DMS79 (cell line): ENCODE data around the gene USP2.
A peak's percentile ranks its signal among the peaks of the same experiment; 100 is the strongest.

Experiments
- DNase-seq: peaks from one replicate; lab custom pipeline; 2025; lab: John Stamatoyannopoulos, UW

USP2 gene

GRCh38 chr11:119363081-119363850 is 18.2 kb downstream of the USP2 start:
- DNase-seq = peak; percentile 30

DNA sequence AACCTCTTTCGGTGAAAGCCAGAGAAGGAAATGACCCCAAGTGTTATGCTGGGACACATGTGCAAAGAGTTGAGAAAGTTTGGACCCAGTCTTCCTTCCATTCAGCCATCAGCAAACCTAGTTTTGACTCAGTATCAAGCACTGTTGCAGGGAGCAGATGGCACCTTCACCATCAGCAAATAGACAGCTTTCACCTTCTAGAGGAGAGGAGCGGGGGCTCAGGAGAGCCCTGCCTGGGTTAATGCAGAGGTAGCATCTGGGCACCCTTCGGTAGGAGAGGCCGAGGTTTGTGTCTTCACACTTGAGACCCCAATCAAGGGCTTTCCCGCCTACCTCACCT is 18.8 kb downstream of the USP2 start:
- no peak for DNase-seq

GRCh38 chr11:119361941-119362725 is 19.4 kb downstream of the USP2 start:
- peak; percentile 56 for DNase-seq

- peak; percentile 96 for DNase-seq
These were observed 20.3 kb downstream of the USP2 start for GRCh38 chr11:119361056-119361787.

GRCh38 chr11:119359365-119360214 is 21.9 kb downstream of the USP2 start:
- no peak for DNase-seq

DNA sequence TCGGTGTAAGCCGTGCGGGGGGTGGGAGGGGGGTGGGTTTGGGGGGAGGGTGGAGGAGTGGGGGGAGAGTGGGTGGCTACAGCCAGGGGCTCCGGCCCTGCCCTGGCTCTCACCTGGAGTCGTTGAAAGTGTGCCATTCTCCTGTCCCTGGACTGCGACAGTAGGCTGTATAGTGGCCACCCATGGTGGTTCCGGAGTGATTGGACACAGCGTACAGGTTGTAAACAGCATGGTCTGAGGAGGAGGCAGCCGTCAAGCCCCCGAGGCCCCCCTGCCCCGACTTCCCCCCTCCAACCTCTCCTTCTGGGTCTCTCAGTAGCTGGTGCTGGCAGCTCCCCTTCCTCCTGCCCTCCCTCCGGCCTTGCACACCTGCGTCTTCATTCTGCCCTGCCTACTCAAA is 24.4 kb downstream of the USP2 start:
- no peak for DNase-seq

DNA sequence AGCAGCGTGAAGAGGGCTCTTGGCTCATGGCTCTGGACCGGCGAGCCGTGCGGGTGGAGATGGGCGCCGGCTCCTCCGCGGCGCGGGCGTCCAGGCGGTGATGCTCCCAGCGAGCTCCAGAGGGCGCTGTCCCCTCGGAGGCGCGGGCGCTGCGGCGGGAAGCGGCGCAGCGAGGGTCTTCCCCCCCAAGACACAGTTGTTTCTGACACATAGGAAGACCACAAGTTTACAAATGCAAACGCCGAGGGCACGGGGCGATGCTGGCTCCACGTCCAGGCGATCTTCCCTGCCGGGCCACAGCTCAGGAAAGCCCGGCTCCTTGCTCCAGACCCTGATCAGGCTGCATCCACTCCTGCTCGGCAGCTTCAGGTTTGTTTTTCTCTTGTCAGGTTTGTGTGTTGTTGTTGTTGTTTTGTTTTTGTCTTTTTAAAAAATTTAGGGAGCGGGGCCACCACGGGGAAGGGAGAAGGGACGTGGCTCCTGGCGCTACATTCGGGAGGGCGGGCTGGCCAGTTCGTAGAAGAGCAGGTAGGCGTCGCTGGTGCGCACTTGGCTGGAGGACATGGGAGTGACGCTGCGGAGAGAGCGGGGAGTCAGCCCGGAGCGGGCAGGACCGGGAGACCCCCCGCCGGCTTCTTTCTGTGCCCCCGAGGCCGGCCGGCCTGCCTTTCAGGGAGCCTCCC is 25.0 kb downstream of the USP2 start:
- DNase-seq = no peak

DNA sequence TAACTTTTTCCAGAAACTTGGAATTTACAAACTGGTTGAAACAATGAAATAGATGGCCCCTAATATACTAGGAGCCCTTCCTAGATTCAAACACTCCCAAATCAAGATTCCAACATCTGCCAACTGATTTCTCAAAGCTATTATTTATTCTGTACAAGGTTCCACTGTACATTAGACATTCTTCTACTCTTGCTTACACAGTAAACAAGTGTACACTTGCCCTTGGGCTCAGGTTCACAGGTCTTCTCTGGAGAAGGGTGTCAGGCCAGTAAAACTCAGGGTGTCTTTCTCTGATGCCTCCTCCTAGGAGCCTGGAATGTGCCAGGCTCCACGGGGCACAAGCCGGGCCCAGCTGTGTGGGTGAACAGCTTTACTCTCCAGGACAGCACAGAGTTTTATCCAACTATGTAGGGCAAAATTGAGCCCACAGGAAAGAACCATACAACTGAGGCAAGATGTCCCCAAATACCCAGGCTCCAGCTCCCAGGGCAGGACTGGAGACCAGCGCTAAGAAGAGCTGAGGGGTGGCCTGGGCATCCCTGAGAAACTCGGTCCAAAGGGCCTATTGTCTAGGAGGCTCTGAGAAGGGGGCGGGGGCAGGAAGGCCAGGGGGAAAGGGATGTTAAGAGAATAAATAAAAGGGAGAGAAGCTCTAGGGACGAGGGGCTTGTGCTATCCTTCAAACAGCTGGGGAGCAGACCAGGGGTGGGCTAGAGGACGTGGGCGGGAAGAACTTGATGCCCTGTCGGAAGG is 26.2 kb downstream of the USP2 start:
- DNase-seq = no peak

- DNase-seq = peak; percentile 83
These were observed 28.6 kb downstream of the USP2 start for GRCh38 chr11:119352857-119353260.

GRCh38 chr11:119351232-119351631 is 30.3 kb downstream of the USP2 start:
- no peak for DNase-seq

DNA sequence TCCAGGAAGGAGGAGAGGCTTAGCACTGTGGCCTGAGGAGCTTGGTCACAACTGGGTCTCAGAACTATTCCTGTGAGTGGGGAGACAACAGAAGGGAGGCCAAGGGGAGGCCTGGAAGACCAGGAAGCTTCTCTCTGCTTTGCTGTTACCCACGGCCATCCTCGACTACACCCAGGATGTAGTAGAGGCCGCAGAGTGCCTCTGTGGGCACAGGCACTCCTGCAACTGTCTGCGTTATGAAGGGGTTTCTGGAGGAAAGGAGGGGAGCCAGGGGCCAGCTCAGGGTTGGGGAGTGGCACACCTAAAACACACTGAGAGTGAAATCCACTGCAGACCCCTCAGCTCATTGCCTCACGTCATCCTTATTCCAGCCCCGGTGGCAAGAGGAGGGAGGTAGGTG is 31.2 kb downstream of the USP2 start:
- no peak for DNase-seq

DNA sequence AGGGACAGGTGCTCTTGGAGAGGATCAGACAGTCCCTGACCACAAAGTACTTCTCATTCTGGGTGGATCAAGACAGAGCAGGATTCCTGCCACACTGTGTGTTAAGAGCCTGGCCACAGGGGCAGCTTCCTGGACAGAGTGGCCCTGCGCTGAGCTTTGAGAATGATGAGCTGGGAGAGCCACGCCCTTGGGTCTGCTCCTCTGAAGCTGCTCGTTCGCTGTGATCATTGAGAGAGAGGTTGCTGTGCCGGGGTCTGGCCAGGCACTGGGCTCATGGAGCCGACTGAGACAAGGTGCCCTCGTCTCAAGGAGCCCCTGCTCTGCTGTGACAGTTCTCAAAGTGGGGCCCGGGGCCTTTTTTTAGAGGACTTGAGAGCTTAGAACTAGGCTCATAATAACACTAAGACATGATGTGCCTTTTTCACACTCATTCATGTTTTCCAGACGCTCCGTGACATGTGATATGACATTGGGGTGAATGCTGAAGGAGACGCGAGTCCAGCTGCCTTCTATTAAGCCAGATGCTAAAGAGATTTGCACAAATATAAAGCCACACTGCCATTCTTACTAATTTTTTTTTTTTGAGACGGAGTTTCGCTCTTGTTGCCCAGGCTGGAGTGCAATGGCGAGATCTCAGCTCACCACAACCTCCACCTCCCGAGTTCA is 33.4 kb downstream of the USP2 start:
- no peak for DNase-seq

DNA sequence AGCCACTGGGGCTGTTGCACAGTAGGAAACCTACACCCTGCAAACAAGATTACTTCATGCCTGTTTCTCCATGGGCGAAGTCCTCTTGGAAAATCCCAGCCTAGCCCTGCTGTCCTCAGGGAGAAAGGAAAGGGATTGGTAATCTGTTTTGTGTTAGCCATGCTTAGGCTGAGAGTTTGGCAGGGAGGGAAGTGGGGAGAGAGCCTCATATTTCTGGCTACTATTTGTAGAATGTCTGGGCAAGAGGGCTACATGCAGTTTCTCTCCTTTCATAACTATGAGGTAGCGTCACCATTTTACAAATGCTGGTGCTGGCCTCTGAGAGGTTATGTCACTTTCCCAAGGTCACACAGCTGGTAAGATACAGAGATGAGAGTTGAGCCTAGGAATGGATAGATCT is 34.2 kb downstream of the USP2 start:
- DNase-seq = no peak

- DNase-seq = no peak
These were observed 34.9 kb downstream of the USP2 start, which contains the start of gene MFRP for GRCh38 chr11:119346605-119347004. MFRP (minus strand) TSS chr11:119346705; CDS start chr11:119346513, 192 bp downstream.

DNA sequence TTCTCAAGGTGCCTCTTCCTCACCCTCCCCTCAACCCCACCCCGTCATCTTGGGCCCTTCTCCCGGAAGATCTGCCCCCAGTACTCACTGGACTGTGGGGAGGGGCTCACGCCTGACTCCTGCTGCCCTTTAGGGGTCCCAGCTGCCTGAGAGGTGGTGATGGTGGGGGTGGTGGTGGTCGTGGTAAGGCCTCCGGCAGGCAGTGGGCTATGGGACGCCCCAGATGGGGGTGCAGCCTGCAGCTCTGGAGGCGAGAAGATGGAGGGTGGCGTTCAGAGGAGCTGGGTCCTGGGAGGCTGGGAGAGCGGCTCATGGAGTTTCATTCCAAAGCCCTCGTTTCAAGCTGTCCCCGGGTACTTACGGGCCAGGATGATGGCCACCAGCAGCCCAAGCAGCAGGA is 35.8 kb downstream of the USP2 start:
- DNase-seq = no peak

GRCh38 chr11:119344291-119345010 is 37.0 kb downstream of the USP2 start:
- no peak for DNase-seq

DNA sequence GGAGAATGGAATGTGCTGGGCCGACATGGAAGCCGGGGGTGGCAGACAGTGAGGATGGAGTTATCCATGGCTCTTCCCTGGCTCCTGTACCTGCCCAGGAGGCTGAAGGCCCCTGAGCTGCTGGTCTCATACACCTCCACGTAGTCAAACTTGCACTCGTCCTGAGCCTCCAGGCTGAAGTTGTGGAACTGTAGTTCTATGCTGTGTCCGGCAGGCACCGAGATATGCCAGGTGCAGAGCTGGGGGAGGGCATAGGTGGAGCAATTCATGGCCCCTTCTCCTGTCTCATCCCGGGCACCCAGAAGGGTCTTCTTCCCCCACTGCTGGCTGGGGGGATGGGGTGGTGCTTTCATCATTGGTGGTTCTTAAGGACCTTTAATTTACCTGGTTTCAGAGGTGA is 37.8 kb downstream of the USP2 start:
- no peak for DNase-seq

GRCh38 chr11:119342362-119343130 is 38.9 kb downstream of the USP2 start:
- no peak for DNase-seq

GRCh38 chr11:119342023-119342300 is 39.5 kb downstream of the USP2 start:
- DNase-seq = no peak
